ENCODE results near the gene ACKR4.
"Not testable (repeated sequence)": the region's sequence is repeated elsewhere in the genome, so short reads cannot be mapped to it uniquely, and the experiment has no call there.

Gene ACKR4

DNA sequence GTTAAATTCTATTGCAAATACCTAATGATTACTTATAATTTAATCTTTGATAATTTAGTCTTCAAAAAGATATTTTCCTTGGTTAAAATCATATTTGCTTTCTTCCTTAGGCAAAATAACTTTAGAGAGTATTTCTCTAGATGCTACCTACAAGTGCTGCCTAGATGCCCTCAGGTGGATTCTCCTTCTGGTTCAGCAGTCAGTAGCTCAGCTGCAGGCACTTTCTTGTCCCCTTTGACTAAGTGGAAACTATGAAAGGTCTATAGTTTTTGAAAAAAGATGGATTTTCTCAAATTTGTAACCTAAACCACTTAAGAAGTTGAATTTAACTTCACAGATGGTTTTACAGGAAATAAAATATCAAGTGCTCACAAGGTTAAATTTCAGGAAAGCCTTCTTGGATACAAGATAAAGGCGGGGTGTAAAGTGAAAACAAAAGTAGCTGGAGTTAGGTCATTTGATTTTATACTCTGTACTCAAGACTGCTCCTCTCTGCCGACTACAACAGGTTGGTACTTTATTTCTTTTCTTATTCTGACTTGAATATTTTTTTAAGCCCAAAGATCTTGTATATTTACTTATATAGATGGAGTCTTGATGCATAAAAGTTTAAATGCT, at the start of gene ACKR4:
ACKR4 (plus strand) TSS at position 455 of the 618 bp plus-strand sequence. CDS start 3,128 bp downstream, outside the sequence.
- Mint-ChIP-seq H3K27me3 (ENCODE audit: low read depth) (no peaks in the 10 kb centered on the region), H3K4me3 (no peak within 1 kb of the TSS), H3K4me1 (ENCODE audit: low read depth) (peaks cover 1% of the 10 kb centered on the region), H3K27ac (no peak within 1 kb of the TSS), H3K9me3 (no peaks in the 10 kb centered on the region), H3K36me3 (ENCODE audit: low read depth) (peaks cover 13% of the 10 kb centered on the region)

GRCh38 chr3:132549169-132549568, 47.9 kb upstream of the ACKR4 start:
- H3K27ac Mint-ChIP-seq: no peak overlapping the region
- peaks cover 25% of the 10 kb centered on the region for H3K4me1 Mint-ChIP-seq (ENCODE audit: low read depth)
- peaks cover 2% of the 10 kb centered on the region for H3K36me3 Mint-ChIP-seq (ENCODE audit: low read depth)
- H3K9me3 Mint-ChIP-seq: no peaks in the 10 kb centered on the region
- no peaks in the 10 kb centered on the region for H3K27me3 Mint-ChIP-seq (ENCODE audit: low read depth)
- no peak overlapping the region for H3K4me3 Mint-ChIP-seq

DNA sequence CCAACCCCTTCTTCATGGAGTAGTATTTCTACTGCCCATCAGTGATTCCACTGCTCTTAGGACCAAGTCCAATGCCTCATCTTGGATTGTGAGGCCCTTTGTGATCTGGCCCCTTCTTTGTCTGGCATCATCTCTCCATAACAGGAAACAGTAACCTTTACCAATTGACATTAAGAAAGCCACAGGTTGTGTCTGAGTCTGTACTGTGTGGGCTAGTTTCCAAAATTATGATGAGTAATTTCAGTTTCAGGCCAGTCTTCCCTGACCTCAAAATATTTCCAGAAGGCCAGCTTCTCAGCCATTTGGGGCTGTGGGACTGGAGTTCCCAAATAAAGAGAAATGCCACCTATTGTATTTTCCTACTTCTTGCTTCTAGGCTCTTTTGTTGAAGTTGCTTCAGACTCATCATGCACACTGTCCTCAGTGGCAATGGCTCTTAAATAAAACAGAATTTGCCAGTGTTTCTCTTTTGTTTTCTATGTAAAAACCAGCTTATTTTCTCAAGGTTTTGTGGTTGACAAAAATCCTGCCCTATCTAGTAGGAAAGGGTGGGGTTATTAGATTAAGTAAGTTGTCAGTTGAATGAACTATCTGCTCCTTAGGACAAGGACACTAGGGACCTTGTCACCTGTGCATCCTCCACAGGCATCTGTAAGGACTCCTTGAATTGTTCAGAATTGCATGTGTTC, 47.0 kb upstream of the ACKR4 start:
- Mint-ChIP-seq H3K4me3 (no peak overlapping the region), H3K9me3 (no peaks in the 10 kb centered on the region), H3K4me1 (ENCODE audit: low read depth) (peaks cover 23% of the 10 kb centered on the region), H3K27me3 (ENCODE audit: low read depth) (no peaks in the 10 kb centered on the region), H3K36me3 (ENCODE audit: low read depth) (peaks cover 2% of the 10 kb centered on the region), H3K27ac (peak overlapping the region; percentile 50)

- peak overlapping the region; percentile 19 for H3K27ac Mint-ChIP-seq
- no peak overlapping the region for H3K4me3 Mint-ChIP-seq
- no peaks in the 10 kb centered on the region for H3K9me3 Mint-ChIP-seq
- H3K36me3 Mint-ChIP-seq (ENCODE audit: low read depth): peaks cover 2% of the 10 kb centered on the region
- H3K27me3 Mint-ChIP-seq (ENCODE audit: low read depth): no peaks in the 10 kb centered on the region
- H3K4me1 Mint-ChIP-seq (ENCODE audit: low read depth): peaks cover 21% of the 10 kb centered on the region
Observed at GRCh38 chr3:132550579-132551305, 46.3 kb upstream of the ACKR4 start.

- peaks cover 2% of the 10 kb centered on the region for H3K36me3 Mint-ChIP-seq (ENCODE audit: low read depth)
- H3K27ac Mint-ChIP-seq: no peak overlapping the region
- no peak overlapping the region for H3K4me3 Mint-ChIP-seq
- H3K4me1 Mint-ChIP-seq (ENCODE audit: low read depth): peaks cover 15% of the 10 kb centered on the region
- H3K9me3 Mint-ChIP-seq: no peaks in the 10 kb centered on the region
- no peaks in the 10 kb centered on the region for H3K27me3 Mint-ChIP-seq (ENCODE audit: low read depth)
Observed at GRCh38 chr3:132553826-132554225, 43.2 kb upstream of the ACKR4 start.

- no peaks in the 10 kb centered on the region for H3K9me3 Mint-ChIP-seq
- H3K27ac Mint-ChIP-seq: no peak overlapping the region
- H3K4me3 Mint-ChIP-seq: no peak overlapping the region
- peaks cover 15% of the 10 kb centered on the region for H3K4me1 Mint-ChIP-seq (ENCODE audit: low read depth)
- no peaks in the 10 kb centered on the region for H3K27me3 Mint-ChIP-seq (ENCODE audit: low read depth)
- peaks cover 3% of the 10 kb centered on the region for H3K36me3 Mint-ChIP-seq (ENCODE audit: low read depth)
Observed at GRCh38 chr3:132554437-132554836, 42.6 kb upstream of the ACKR4 start.

DNA sequence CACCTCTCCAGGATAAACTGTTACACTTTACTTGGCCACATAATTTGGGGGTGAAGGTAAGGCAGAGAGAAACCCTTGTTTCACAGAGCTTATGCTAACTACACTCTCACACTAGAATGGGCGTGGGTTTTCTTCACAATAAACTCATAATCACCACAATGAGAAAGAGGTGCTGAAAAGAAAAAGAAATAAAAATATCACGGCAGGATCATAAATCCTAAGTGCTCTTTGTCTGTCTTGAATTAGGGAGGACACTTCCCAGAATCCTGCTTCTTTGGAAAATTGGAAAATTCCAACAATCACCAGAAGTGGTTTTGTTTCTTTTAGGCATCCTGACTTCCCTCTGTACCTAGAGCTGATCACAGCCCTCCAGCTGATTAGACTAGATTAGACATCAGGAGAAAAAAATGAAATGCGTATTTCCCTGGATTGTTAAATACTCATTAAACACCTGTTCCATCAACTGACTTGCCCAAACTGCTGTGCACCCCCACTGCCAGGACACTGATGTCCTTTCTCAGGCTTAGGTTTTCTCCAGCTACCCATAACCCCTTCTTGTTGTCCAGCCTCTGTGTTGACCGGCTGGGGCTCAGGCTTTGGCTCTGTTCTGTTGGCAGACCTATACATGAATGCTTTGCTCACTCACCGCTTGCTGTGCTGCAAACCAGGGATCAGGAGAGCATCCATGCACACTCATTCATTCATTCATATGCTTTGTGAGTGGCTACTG, 41.6 kb upstream of the ACKR4 start:
- Mint-ChIP-seq H3K9me3 (no peaks in the 10 kb centered on the region), H3K36me3 (ENCODE audit: low read depth) (peaks cover 3% of the 10 kb centered on the region), H3K27ac (no peak overlapping the region), H3K4me3 (no peak overlapping the region), H3K27me3 (ENCODE audit: low read depth) (no peaks in the 10 kb centered on the region), H3K4me1 (ENCODE audit: low read depth) (peaks cover 7% of the 10 kb centered on the region)

- not testable (repeated sequence) for H3K27me3 Mint-ChIP-seq (ENCODE audit: low read depth); H3K4me3 Mint-ChIP-seq; H3K4me1 Mint-ChIP-seq (ENCODE audit: low read depth); H3K9me3 Mint-ChIP-seq; H3K27ac Mint-ChIP-seq; H3K36me3 Mint-ChIP-seq (ENCODE audit: low read depth)
Observed at GRCh38 chr3:132556036-132556386, 41.1 kb upstream of the ACKR4 start.

DNA sequence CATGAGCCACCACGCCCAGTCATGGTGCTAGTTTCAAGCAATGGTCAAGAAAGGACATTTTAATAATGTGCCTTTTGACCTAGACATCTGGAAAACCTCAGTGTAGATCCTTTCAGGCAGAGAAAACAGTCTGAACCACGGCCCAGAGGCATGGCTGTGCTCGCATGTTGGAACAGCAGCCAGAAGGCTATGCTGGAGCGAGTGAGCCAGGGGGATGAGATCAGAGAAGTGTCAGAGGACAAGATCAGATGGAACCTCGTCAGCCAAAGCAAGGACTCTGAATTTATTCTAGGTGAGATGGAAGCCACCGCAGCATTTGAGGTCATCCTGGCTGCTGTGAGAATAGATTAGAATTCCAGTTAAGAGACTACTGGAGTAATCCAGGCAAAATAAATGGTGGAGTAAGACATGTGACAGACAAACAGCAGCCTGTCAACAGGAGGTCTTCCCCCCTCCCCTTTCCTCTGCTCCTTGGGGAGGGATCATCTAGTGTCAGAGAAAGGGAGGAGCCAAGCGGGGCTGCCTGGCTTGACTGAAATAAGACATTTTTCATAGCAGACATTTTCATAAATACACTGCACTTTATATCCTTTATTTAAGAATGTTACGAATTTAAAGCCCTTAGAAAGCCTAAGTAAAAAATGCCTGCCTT, 40.4 kb upstream of the ACKR4 start:
- H3K9me3 Mint-ChIP-seq: no peaks in the 10 kb centered on the region
- H3K27ac Mint-ChIP-seq: no peak overlapping the region
- H3K4me3 Mint-ChIP-seq: no peak overlapping the region
- H3K4me1 Mint-ChIP-seq (ENCODE audit: low read depth): peaks cover 1% of the 10 kb centered on the region
- peaks cover 3% of the 10 kb centered on the region for H3K36me3 Mint-ChIP-seq (ENCODE audit: low read depth)
- H3K27me3 Mint-ChIP-seq (ENCODE audit: low read depth): no peaks in the 10 kb centered on the region

- Mint-ChIP-seq H3K4me3 (no peak overlapping the region), H3K27ac (no peak overlapping the region), H3K4me1 (ENCODE audit: low read depth) (no peaks in the 10 kb centered on the region), H3K27me3 (ENCODE audit: low read depth) (no peaks in the 10 kb centered on the region), H3K36me3 (ENCODE audit: low read depth) (peaks cover 3% of the 10 kb centered on the region), H3K9me3 (no peaks in the 10 kb centered on the region)
Observed at GRCh38 chr3:132561003-132561402, 36.1 kb upstream of the ACKR4 start.

- H3K4me1 Mint-ChIP-seq (ENCODE audit: low read depth): no peaks in the 10 kb centered on the region
- H3K27me3 Mint-ChIP-seq (ENCODE audit: low read depth): no peaks in the 10 kb centered on the region
- no peaks in the 10 kb centered on the region for H3K9me3 Mint-ChIP-seq
- no peak overlapping the region for H3K4me3 Mint-ChIP-seq
- no peak overlapping the region for H3K27ac Mint-ChIP-seq
- peaks cover 3% of the 10 kb centered on the region for H3K36me3 Mint-ChIP-seq (ENCODE audit: low read depth)
Observed at GRCh38 chr3:132563420-132564069, 33.5 kb upstream of the ACKR4 start.

DNA sequence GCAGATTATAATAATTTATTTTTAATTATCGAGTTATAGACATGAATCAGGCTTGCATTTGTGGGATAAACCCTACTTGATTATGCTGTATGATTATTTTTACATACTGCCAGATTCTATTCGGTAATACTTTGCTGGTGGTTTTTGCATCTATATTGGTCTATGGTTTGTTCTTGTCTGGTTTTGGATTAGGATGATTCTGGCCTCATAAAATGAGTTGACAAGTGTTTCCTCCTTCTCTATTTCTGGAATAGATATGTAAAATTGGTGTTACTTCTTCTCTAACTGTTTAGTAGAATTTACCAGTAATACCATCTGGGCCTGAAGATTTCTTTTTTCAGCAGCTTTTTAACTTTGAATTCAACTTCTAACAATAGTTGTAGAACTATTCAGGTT, 33.0 kb upstream of the ACKR4 start:
- Mint-ChIP-seq H3K4me3 (no peak overlapping the region), H3K36me3 (ENCODE audit: low read depth) (no peaks in the 10 kb centered on the region), H3K9me3 (no peaks in the 10 kb centered on the region), H3K27me3 (ENCODE audit: low read depth) (no peaks in the 10 kb centered on the region), H3K27ac (no peak overlapping the region), H3K4me1 (ENCODE audit: low read depth) (no peaks in the 10 kb centered on the region)

DNA sequence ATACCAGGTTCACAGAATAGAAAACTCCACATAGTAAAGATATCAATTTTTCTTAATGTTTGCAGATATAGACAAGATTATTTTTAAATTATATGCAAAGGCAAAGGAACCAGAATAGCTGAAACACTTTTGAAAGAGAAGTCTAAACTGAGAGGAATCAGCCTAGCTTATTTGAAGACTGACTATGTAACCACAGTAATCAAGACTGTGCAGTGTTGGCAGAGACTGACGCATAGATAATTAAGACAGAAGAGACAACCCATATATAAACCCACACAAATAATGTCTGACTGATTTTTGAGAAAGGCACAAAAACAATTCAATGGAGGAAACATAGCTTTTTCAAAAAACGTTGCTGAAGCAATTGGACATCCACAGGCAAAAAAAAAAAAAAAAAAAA, 28.6 kb upstream of the ACKR4 start:
- Mint-ChIP-seq H3K9me3 (peaks cover 5% of the 10 kb centered on the region), H3K4me1 (ENCODE audit: low read depth) (no peaks in the 10 kb centered on the region)

GRCh38 chr3:132569153-132569552, 27.9 kb upstream of the ACKR4 start:
- Mint-ChIP-seq H3K9me3 (peaks cover 5% of the 10 kb centered on the region), H3K27ac (no peak overlapping the region), H3K4me1 (ENCODE audit: low read depth) (no peaks in the 10 kb centered on the region), H3K27me3 (ENCODE audit: low read depth) (no peaks in the 10 kb centered on the region), H3K36me3 (ENCODE audit: low read depth) (peaks cover 10% of the 10 kb centered on the region), H3K4me3 (no peak overlapping the region)

More for the DNA sequence above, 28.6 kb upstream of the ACKR4 start:
- Mint-ChIP-seq H3K4me3 (no peak overlapping the region), H3K27ac (no peak overlapping the region), H3K27me3 (ENCODE audit: low read depth) (no peaks in the 10 kb centered on the region), H3K36me3 (ENCODE audit: low read depth) (peaks cover 10% of the 10 kb centered on the region)

All from T-helper 1 cell treated with Interleukin-12 subunit alpha and Interleukin-12 subunit beta and Interleukin-4 antibody, amounts not matched to agents 30 μg/mL and 1 μg/mL, for 36 hours (primary cell).